ENCODE results near the gene TPCN2.

The TPCN2 gene

DNA sequence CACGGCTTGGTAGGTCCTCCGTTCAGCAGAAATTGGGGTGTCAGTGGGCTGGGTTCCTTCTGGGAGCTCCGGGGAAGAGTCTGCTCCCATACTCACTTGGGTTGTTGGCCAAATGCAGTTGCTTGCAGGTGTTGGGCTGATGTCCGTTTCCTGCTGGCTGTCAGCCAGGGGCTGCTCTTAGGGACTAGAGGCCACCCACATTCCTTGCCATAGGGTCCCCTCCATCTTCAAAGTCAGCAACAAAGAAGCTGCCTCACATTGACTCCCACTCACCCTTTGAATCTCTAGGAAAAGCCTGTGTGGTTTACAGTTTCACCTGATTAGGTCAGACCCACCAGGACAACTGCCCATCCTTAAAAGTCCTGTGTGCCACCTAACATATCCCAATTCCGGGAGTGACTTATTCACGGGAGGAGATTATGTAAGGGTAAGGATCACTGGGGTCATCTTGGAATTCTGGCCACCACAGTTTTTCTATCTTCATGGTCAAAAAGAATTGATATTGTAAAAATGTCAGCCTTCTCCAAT lies 43.0 kb downstream of the TPCN2 start:
- TF ChIP-seq, protein P1, sequence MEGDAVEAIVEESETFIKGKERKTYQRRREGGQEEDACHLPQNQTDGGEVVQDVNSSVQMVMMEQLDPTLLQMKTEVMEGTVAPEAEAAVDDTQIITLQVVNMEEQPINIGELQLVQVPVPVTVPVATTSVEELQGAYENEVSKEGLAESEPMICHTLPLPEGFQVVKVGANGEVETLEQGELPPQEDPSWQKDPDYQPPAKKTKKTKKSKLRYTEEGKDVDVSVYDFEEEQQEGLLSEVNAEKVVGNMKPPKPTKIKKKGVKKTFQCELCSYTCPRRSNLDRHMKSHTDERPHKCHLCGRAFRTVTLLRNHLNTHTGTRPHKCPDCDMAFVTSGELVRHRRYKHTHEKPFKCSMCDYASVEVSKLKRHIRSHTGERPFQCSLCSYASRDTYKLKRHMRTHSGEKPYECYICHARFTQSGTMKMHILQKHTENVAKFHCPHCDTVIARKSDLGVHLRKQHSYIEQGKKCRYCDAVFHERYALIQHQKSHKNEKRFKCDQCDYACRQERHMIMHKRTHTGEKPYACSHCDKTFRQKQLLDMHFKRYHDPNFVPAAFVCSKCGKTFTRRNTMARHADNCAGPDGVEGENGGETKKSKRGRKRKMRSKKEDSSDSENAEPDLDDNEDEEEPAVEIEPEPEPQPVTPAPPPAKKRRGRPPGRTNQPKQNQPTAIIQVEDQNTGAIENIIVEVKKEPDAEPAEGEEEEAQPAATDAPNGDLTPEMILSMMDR (conservative IDR thresholded peaks at IDR 0.05; ENCODE audit: low read length): no peak
- H3K4me3 ChIP-seq (ENCODE audit: low read length): no peak overlapping the region
- no peak for DNase-seq (ENCODE audit: low read depth)

DNA sequence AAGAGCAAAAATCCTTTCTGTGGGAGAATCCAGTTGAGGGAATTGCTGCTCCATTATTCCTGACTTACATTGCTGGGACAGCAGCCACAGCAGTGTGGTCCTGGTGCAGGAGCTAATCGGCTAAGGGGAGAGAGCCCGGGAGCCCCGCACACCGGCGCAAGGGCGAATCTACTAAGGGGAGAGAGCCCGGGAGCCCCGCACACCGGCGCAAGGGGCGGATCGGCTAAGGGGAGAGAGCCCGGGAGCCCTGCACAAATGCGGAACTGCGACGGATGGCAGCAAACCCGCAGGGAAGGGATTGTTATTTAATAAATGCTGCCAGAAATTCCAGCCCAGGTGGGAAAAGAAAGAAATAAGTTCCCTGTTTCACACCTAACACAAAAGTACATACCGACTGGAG lies 43.5 kb downstream of the TPCN2 start:
- no peak overlapping the region for H3K4me3 ChIP-seq (ENCODE audit: low read length)
- DNase-seq (ENCODE audit: low read depth): no peak
- TF ChIP-seq, protein P1 (conservative IDR thresholded peaks at IDR 0.05; ENCODE audit: low read length): no peak

DNA sequence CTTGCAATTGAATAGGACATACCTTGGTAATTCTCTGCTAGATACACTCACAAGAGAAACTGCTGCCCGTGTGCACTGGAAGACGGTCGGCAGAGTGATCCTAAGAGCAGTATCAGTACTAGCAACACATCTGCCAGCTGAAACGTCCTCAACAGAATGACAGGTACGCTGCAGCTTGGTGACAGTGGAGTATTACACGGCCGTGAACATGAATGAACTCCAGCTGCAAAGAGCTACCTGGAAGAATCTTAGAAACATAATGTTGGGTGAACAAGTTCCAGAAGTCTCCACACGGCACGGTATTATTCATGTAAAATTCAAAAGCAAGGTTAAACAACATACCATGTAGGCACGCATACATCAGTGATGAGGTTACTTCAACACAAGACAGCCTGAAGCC lies 44.4 kb downstream of the TPCN2 start:
- DNase-seq (ENCODE audit: low read depth): no peak
- H3K4me3 ChIP-seq (ENCODE audit: low read length): no peak overlapping the region
- TF ChIP-seq, protein P1 (conservative IDR thresholded peaks at IDR 0.05; ENCODE audit: low read length): no peak

DNA sequence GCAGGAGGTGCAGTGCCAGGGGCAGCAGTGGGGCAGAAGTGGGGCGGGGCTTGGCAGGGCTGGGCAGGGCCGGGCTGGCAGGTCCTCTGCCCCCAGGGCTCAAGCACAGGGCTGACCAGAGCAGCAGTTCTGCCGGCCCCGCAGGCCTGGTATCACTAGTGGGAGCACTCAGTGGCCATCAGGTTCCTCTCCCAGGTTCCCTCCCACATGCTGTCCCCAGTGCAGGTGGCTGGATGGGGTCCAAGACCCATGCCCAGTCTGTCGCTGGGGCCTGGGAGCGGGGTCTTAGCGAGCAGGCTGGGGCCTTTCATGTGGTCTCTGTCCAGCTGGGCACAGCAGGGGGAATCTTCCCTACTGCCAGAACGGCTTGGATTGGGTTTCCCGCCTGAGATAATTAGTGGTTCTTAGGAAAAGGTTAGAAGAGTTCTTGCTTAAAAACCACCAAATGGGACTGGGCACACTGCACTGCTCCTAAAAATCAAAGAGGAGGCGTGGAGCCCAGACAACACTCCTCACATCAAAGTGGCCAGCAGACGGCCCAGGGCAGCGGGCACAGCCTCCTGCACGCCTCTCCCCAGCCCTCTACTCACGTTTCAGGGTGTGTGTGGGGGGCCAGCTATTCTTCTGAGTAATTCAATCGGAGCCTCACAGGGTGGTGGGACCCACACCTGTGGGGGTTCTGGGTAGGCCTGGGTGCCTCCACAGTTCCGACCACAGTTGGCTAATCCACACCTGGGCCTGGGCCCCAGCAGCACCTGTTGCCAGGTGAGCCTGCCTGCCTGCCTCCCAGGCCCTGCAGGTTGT lies 45.6 kb downstream of the TPCN2 start:
- TF ChIP-seq, protein P1 (conservative IDR thresholded peaks at IDR 0.05; ENCODE audit: low read length): no peak
- no peak for DNase-seq (ENCODE audit: low read depth)
- no peak overlapping the region for H3K4me3 ChIP-seq (ENCODE audit: low read length)

DNA sequence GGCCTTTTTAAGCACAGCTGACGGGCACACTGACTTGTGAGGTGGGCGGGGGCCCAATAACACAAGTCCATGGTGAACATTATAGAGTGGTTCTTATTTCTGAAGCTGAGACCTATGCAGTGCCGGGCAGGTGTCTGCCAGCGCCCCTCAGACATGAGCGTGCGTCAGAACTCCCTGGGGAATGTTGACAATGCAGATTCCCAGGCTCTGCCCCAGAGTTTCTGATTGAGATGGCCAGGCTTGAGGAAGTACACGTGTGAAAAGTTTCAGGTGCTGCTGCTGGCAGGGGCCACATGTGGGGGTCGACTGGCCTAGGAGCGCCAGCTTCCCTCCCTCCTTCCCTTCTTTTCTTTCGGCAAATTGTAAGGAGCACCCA lies 46.2 kb downstream of the TPCN2 start:
- TF ChIP-seq, protein P1 (conservative IDR thresholded peaks at IDR 0.05; ENCODE audit: low read length): no peak
- H3K4me3 ChIP-seq (ENCODE audit: low read length): no peak overlapping the region
- no peak for DNase-seq (ENCODE audit: low read depth)

DNA sequence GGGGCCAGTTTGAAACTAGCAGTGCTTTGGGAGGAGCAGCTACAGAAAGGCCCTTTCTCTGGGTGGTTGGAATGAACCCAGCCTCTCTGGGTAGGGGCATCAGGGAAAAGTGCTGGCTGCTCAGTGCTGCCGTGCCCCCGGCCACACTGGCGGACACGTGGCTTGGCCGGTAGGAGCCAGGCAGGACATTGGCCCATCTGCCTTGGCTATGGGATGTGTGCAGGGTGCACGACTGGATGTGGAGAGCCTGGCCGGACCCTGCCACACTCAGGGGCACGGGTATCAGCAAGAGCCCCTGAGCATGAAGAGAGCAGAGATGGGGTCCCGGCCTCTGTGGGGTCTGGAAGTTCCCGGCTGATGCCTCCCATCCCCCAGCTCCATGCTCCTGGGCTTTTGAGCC lies 46.6 kb downstream of the TPCN2 start:
- DNase-seq (ENCODE audit: low read depth): no peak
- TF ChIP-seq, protein P1 (conservative IDR thresholded peaks at IDR 0.05; ENCODE audit: low read length): no peak
- H3K4me3 ChIP-seq (ENCODE audit: low read length): no peak overlapping the region

DNA sequence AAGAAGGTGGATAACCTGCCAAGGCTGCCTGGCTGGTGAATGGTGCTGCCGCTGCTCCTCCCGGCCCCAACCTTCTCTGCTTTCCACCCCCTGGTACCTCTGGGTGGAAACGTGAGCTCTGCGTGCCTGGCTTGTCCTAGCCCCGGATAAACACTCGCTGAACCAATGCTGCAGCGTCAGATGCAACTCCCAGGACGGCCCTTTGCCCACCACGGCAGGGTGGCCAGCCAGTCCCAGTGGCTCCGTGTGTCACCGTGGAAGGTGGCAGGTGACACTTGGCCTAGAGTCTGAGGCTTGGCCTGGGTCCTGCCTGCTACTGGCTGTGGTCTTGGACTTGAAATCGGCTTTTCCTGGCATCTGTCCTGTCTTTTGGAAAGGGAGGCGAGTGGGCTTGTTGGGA lies 47.7 kb downstream of the TPCN2 start:
- TF ChIP-seq, protein P1 (conservative IDR thresholded peaks at IDR 0.05; ENCODE audit: low read length): no peak
- DNase-seq (ENCODE audit: low read depth): no peak

More for the DNA sequence above, 47.7 kb downstream of the TPCN2 start:
- no peak overlapping the region for H3K4me3 ChIP-seq (ENCODE audit: low read length)
